K562 (cell line): ENCODE measurements around the gene PTAFR. TPM values are rescaled to one million over a fixed set of nuclear protein-coding genes. Genes with fewer than 3 reads are reported as not detected.
A peak's percentile ranks its signal among the peaks of the same experiment; 100 is the strongest.

Experiments
- CCNT2 ChIP-seq: IDR thresholded peaks from 2 replicates; pipeline ENCODE4 v1.6.1; 2011; ENCODE audit warnings: borderline replicate concordance, low read depth, mild to moderate bottlenecking, moderate library complexity, mixed read lengths, low read length; ENCODE audit not compliant: insufficient read length; ENCODE audit errors: extremely low read depth
- CTBP1 ChIP-seq: fragments of 450-650 bp; IDR thresholded peaks from 2 replicates; pipeline ENCODE4 v1.6.1; 2016; ENCODE audit warnings: borderline replicate concordance
- EP300 ChIP-seq: IDR thresholded peaks from 2 replicates; pipeline ENCODE4 v1.6.1; 2012; ENCODE audit warnings: low read length, improper control_type of control experiment
- ETV6 ChIP-seq, 3 experiments: fragments of 150-350 bp in 1 of 3; sonication (generic) in 1 of 3; formaldehyde crosslinking in 1 of 3; IDR thresholded peaks; 2 replicates each; pipeline versions ENCODE4 v1.6.1 to v1.8.0; 2014 to 2022; ENCODE audit warnings: borderline replicate concordance in 2 of 3, low read depth in 2 of 3, antibody characterized with exemption in 1 of 3, low read length in 1 of 3, mild to moderate bottlenecking in 1 of 3, missing genetic modification reagents in 1 of 3
- HDAC2 ChIP-seq: fragments of 450-650 bp; IDR thresholded peaks from 2 replicates; pipeline ENCODE4 v1.6.1; 2016; ENCODE audit warnings: mild to moderate bottlenecking
- HLTF ChIP-seq: fragments of 450-650 bp; IDR thresholded peaks from 2 replicates; pipeline ENCODE4 v1.6.1; 2016
- ILF3 ChIP-seq: fragments of 450-650 bp; IDR thresholded peaks from 2 replicates; pipeline ENCODE4 v1.6.1; 2018; ENCODE audit warnings: antibody characterized with exemption, mild to moderate bottlenecking, moderate library complexity, borderline replicate concordance
- JUND ChIP-seq, 2 experiments: IDR thresholded peaks; 2 replicates in 1 of 2; 3 replicates in 1 of 2; pipeline ENCODE4 v1.6.1; 2011; ENCODE audit warnings: borderline replicate concordance in 2 of 2, low read depth in 2 of 2, low read length in 2 of 2, improper control_type of control experiment in 1 of 2, missing biosample characterization in 1 of 2, missing genetic modification characterization in 1 of 2, missing genetic modification reagents in 1 of 2
- MAFG ChIP-seq: fragments of 450-650 bp; conservative IDR thresholded peaks from 2 replicates; pipeline ENCODE4 v1.6.1; 2016; ENCODE audit warnings: missing genetic modification characterization, missing compliant biosample characterization
- NRF1 ChIP-seq, 2 experiments: fragments of 450-650 bp; IDR thresholded peaks in 1 of 2; conservative IDR thresholded peaks in 1 of 2; 2 replicates each; pipeline ENCODE4 v1.6.1; 2014; ENCODE audit warnings: mild to moderate bottlenecking in 2 of 2
- POU5F1 ChIP-seq: fragments of 150-350 bp; IDR thresholded peaks from 2 replicates; pipeline ENCODE4 v1.6.1; 2014; ENCODE audit warnings: borderline replicate concordance, low read length, low read depth, mild to moderate bottlenecking; ENCODE audit not compliant: partially characterized antibody
- TAL1 ChIP-seq: fragments of 450-650 bp; IDR thresholded peaks from 2 replicates; pipeline ENCODE4 v1.6.1; 2016; ENCODE audit warnings: mild to moderate bottlenecking
- ZNF197 ChIP-seq: fragments of 200-800 bp; sonication (Bioruptor generic); IDR thresholded peaks from 2 replicates; pipeline ENCODE4 v1.6.1; 2016; ENCODE audit warnings: low read depth, missing genetic modification characterization, missing compliant biosample characterization
- ZNF324 ChIP-seq: fragments of 250-450 bp; sonication (Bioruptor Pico); IDR thresholded peaks from 2 replicates; pipeline ENCODE4 v1.4.0; 2020; ENCODE audit warnings: mild to moderate bottlenecking
- ZNF583 ChIP-seq: fragments of 250-450 bp; sonication (Bioruptor Pico); IDR thresholded peaks from 2 replicates; pipeline ENCODE4 v1.4.0; 2020
- ZNF584 ChIP-seq: fragments of 200-800 bp; sonication (Bioruptor generic); IDR thresholded peaks from 2 replicates; pipeline ENCODE4 v1.6.1; 2016; ENCODE audit warnings: low read depth, mild to moderate bottlenecking, missing genetic modification characterization, missing compliant biosample characterization
- ZNF717 ChIP-seq: fragments of 250-450 bp; sonication (Bioruptor Pico); IDR thresholded peaks from 2 replicates; pipeline ENCODE4 v1.5.0; 2021
- polyA plus RNA-seq, 8 experiments: library from polyadenylated mRNA; depleted of rRNA in 4 of 8; stranded (reverse) in 5 of 8; unstranded in 3 of 8; fragments of >200 nt; fragmentation: Nextera tagmentation in 2 of 8; fragmentation: Illumina TruSeq in 1 of 8; extraction: Ambion mirVana in 2 of 8; extraction: Trizol in 1 of 8; gene quantifications; 2 replicates each; pipeline versions ENCODE4 v1.2.1 to v1.2.3, GENCODE V29; 2011 to 2014; ENCODE audit warnings: inconsistent platforms in 1 of 8, missing spikeins in 1 of 8
- total RNA-seq, 7 experiments: library from RNA; depleted of rRNA in 6 of 7; stranded (reverse); fragments of >200 nt in 6 of 7; fragmentation: Illumina TruSeq in 2 of 7; extraction: Trizol in 2 of 7; gene quantifications; 2 replicates each; pipeline versions ENCODE4 v1.2.1 to v1.2.3, GENCODE V29; 2011 to 2021; ENCODE audit warnings: low replicate concordance in 1 of 7
- TF ChIP-seq, protein P1 (sequence below): fragments of 250-450 bp; sonication (Bioruptor Pico); IDR thresholded peaks from 2 replicates; pipeline ENCODE4 v1.5.0; 2020; ENCODE audit warnings: mild to moderate bottlenecking, borderline replicate concordance
- TF ChIP-seq, protein P2 (sequence below), 3 experiments: IDR thresholded peaks in 2 of 3; conservative IDR thresholded peaks in 1 of 3; 2 replicates each; pipeline ENCODE4 v1.5.1; 2011 to 2012; ENCODE audit warnings: low read length in 3 of 3, mild to moderate bottlenecking in 3 of 3, control low read depth in 2 of 3, improper control_type of control experiment in 1 of 3, inconsistent platforms in 1 of 3, low read depth in 1 of 3, mixed read lengths in 1 of 3, moderate library complexity in 1 of 3; ENCODE audit not compliant: insufficient read depth in 2 of 3
- TF ChIP-seq, protein P3 (sequence below): fragments of 250-450 bp; sonication (Bioruptor Pico); IDR thresholded peaks from 2 replicates; pipeline ENCODE4 v1.4.0; 2020; ENCODE audit warnings: borderline replicate concordance
- TF ChIP-seq, protein P4 (sequence below): fragments of 450-650 bp; IDR thresholded peaks from 2 replicates; pipeline ENCODE4 v1.6.1; 2016

The PTAFR gene
- total and polyA plus RNA-seq, 9 of the 15 experiments (the other 6 are each of a cell fraction or from before 2014, with no cell fraction given): 0.15 to 0.55 (median 0.40) TPM; not detected in 1

DNA sequence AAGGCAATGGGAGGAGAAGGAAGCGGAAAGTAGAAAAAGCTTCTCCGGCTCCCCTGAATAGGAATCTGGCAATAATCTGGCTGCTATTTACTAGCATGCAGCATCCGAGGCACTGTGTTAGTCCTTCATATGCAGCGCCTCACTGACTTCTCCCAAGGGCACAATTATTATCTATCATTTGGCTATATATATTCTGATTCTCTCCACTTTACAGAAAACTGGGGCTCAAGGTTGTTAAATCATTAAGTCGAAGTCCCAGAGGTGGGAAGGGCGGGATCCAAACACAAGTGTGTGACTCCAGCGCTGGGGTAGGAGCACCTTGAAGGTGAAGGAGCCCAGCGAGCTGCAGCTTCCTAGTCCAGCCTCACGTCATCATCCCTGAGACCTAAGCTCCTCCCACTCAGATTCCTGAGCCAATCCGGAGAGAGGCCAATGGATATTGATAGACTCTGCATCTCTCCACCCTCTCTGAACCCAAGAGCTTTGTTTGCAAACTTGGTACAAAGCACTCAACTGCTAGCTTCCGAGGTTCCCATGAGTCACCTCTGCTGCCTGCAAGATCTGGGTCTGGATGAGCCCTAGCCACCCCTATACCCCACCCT, 71.5 kb downstream of the PTAFR start (continued):
- TF ChIP-seq ZNF197 (no peak), ZNF324 (CRISPR knock-in tag) (no peak), HLTF (no peak), MAFG (tag) (no peak), CTBP1 (0 out of 2 replicates have a peak, but pooled peaks have one; percentile 18), CCNT2 (no peak), TAL1 (no peak), ZNF717 (CRISPR knock-in tag) (no peak), EP300 (no peak), NRF1 (conservative IDR thresholded peaks at IDR 0.05 in 1 of 2, IDR thresholded peaks at IDR 0.05 in 1 of 2) (0 out of 4 replicates have a peak, but pooled peaks of 1 of the 2 experiments have one; percentile 27), ETV6 (IDR thresholded peaks at IDR 0.05; ENCODE audit: borderline replicate concordance in 1 of 2, low read depth in 2 of 2, low read length in 1 of 2) (no peak), ETV6 (CRISPR knock-in tag; IDR thresholded peaks at IDR 0.05; ENCODE audit: borderline replicate concordance) (no peak), JUND (IDR thresholded peaks at IDR 0.05; ENCODE audit: borderline replicate concordance, low read depth, low read length) (peak; percentile 58; the same call in 1 of the 2 replicates), JUND (tag; IDR thresholded peaks at IDR 0.05; ENCODE audit: borderline replicate concordance, low read depth, low read length) (peak; percentile 35; the same call in 1 of the 3 replicates), ILF3 (no peak), ZNF583 (no peak), ZNF584 (CRISPR knock-in tag) (no peak), HDAC2 (no peak), POU5F1 (no peak)
- TF ChIP-seq, protein P1, sequence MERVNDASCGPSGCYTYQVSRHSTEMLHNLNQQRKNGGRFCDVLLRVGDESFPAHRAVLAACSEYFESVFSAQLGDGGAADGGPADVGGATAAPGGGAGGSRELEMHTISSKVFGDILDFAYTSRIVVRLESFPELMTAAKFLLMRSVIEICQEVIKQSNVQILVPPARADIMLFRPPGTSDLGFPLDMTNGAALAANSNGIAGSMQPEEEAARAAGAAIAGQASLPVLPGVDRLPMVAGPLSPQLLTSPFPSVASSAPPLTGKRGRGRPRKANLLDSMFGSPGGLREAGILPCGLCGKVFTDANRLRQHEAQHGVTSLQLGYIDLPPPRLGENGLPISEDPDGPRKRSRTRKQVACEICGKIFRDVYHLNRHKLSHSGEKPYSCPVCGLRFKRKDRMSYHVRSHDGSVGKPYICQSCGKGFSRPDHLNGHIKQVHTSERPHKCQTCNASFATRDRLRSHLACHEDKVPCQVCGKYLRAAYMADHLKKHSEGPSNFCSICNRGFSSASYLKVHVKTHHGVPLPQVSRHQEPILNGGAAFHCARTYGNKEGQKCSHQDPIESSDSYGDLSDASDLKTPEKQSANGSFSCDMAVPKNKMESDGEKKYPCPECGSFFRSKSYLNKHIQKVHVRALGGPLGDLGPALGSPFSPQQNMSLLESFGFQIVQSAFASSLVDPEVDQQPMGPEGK: no peak
- TF ChIP-seq, protein P2, sequence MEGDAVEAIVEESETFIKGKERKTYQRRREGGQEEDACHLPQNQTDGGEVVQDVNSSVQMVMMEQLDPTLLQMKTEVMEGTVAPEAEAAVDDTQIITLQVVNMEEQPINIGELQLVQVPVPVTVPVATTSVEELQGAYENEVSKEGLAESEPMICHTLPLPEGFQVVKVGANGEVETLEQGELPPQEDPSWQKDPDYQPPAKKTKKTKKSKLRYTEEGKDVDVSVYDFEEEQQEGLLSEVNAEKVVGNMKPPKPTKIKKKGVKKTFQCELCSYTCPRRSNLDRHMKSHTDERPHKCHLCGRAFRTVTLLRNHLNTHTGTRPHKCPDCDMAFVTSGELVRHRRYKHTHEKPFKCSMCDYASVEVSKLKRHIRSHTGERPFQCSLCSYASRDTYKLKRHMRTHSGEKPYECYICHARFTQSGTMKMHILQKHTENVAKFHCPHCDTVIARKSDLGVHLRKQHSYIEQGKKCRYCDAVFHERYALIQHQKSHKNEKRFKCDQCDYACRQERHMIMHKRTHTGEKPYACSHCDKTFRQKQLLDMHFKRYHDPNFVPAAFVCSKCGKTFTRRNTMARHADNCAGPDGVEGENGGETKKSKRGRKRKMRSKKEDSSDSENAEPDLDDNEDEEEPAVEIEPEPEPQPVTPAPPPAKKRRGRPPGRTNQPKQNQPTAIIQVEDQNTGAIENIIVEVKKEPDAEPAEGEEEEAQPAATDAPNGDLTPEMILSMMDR (IDR thresholded peaks at IDR 0.05 in 2 of 3, conservative IDR thresholded peaks at IDR 0.05 in 1 of 3; ENCODE audit: insufficient read depth in 2 of 3, low read depth in 1 of 3, low read length in 3 of 3): no peak
- TF ChIP-seq, protein P3, sequence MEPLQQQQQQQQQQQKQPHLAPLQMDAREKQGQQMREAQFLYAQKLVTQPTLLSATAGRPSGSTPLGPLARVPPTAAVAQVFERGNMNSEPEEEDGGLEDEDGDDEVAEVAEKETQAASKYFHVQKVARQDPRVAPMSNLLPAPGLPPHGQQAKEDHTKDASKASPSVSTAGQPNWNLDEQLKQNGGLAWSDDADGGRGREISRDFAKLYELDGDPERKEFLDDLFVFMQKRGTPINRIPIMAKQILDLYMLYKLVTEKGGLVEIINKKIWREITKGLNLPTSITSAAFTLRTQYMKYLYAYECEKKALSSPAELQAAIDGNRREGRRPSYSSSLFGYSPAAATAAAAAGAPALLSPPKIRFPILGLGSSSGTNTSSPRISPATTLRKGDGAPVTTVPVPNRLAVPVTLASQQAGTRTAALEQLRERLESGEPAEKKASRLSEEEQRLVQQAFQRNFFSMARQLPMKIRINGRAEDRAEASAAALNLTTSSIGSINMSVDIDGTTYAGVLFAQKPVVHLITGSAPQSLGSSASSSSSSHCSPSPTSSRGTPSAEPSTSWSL (CRISPR knock-in tag): no peak
- TF ChIP-seq, protein P4, sequence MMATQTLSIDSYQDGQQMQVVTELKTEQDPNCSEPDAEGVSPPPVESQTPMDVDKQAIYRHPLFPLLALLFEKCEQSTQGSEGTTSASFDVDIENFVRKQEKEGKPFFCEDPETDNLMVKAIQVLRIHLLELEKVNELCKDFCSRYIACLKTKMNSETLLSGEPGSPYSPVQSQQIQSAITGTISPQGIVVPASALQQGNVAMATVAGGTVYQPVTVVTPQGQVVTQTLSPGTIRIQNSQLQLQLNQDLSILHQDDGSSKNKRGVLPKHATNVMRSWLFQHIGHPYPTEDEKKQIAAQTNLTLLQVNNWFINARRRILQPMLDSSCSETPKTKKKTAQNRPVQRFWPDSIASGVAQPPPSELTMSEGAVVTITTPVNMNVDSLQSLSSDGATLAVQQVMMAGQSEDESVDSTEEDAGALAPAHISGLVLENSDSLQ: peak; percentile 66; the same call in 1 of the 2 replicates
